Measurements from ENCODE around the gene RGS7. TPM values are rescaled to one million over a fixed set of nuclear protein-coding genes. Genes with fewer than 3 reads are reported as not detected.
"Not testable (repeated sequence)": the region's sequence is repeated elsewhere in the genome, so short reads cannot be mapped to it uniquely, and the experiment has no call there.

RGS7 gene
- total RNA-seq, 1 donor: under 0.01 TPM

DNA sequence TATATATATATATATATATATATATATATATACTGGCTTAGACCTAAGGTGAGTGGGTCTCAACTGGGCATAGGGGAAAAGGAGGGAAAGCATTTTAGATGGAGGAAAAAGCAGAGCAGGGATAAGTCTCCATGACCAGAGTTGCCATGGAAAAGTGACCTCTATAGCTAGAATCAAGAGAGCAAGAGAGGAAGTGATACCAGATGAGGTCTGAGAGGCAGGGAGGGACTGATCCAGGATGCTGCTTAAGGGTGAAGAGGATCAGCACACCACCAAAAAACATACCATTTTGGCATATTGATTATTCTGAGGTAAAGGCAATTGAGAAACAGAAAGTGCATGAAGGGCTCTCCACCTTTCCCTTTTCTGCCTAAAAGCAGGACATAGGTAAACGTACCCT, 267.9 kb downstream of the RGS7 start:
- not testable (repeated sequence) for H3K4me3 ChIP-seq (ENCODE audit: low read length); H3K27me3 ChIP-seq (ENCODE audit: insufficient read depth, low read length); H3K9me3 ChIP-seq (ENCODE audit: low read depth, low read length); H3K4me1 ChIP-seq (ENCODE audit: insufficient read depth, low read length)

DNA sequence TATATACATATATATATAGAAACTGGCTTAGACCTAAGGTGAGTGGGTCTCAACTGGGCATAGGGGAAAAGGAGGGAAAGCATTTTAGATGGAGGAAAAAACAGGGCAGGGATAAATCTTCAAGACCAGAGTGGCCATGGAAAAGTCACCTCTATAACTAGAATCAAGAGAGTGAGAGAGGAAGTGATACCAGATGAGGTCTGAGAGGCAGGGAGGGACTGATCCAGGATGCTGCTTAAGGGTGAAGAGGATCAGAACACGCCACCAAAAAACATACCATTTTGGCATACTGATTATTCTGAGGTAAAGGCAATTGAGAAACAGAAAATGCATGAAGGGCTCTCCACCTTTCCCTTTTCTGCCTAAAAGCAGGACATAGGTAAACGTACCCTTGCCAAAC, 268.9 kb downstream of the RGS7 start:
- not testable (repeated sequence) for H3K4me3 ChIP-seq (ENCODE audit: low read length); H3K9me3 ChIP-seq (ENCODE audit: low read depth, low read length); H3K4me1 ChIP-seq (ENCODE audit: insufficient read depth, low read length); H3K27me3 ChIP-seq (ENCODE audit: insufficient read depth, low read length)

DNA sequence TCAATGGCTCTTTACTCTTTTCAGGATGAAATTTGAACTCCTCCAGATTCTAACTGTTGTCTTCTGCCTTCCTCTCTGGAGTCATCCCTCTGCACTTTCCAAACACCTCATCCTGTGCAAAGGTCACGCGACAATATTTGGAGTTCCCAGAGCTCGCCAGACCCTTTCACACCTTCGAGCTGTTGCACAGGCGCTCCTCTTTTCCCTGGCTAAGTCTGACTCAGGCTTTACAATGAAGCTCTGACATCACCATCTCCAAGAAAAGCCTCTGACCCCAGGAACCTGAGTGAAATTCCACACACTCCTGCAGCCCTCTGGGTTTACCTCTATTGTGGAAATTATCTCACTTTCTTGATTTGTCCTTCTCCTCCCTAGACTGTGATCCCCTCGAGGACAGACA, 270.3 kb downstream of the RGS7 start:
- H3K4me1 ChIP-seq (ENCODE audit: insufficient read depth, low read length): no peaks in the 10 kb centered on the region
- no peaks in the 10 kb centered on the region for H3K9me3 ChIP-seq (ENCODE audit: low read depth, low read length)
- H3K4me3 ChIP-seq (ENCODE audit: low read length): no peak overlapping the region
- no peaks in the 10 kb centered on the region for H3K27me3 ChIP-seq (ENCODE audit: insufficient read depth, low read length)

DNA sequence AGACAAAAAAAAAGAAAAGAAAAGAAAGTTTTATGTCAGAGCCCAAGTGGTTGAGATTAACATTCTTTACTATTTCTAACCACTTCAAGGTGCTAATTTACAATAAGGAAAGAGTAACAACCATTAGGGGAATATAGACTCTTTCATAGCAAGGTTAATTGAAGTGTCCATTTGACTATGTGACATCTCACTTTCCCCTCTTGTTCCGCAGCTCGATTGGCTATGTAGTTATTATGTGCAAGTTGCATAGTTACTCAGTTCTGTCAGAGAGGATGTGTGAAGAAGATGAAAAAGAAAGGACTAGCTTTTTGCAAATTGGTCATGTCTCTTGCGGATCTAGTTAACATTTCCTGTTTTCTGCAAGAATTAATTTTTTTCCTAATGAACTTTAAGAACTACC, 273.7 kb downstream of the RGS7 start:
- Histone ChIP-seq H3K9me3 (ENCODE audit: low read depth, low read length) (no peaks in the 10 kb centered on the region), H3K4me1 (ENCODE audit: insufficient read depth, low read length) (no peaks in the 10 kb centered on the region), H3K4me3 (ENCODE audit: low read length) (no peak overlapping the region)

DNA sequence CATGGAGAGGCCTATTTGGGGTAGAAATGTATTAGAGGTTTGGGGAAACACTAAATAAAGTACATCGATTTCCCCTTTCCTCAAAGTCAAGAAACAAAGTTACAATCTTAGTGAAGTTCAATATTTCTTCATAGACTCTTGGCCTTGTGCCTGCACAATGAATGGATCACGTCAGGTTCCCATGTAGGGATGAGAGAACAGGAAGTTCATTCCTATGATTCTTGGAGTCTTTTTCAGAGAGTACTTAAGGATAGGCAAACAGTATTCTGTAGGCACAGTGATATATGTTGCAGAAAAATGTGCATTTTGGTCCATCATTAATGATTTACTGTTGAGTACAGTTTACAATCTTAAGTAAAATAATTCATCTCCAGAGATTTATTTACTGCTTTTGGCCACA, 275.5 kb downstream of the RGS7 start:
- no peaks in the 10 kb centered on the region for H3K27me3 ChIP-seq (ENCODE audit: insufficient read depth, low read length)
- no peaks in the 10 kb centered on the region for H3K9me3 ChIP-seq (ENCODE audit: low read depth, low read length)
- no peaks in the 10 kb centered on the region for H3K4me1 ChIP-seq (ENCODE audit: insufficient read depth, low read length)
- H3K4me3 ChIP-seq (ENCODE audit: low read length): no peak overlapping the region

More for the DNA sequence above, 273.7 kb downstream of the RGS7 start:
- no peaks in the 10 kb centered on the region for H3K27me3 ChIP-seq (ENCODE audit: insufficient read depth, low read length)

DNA sequence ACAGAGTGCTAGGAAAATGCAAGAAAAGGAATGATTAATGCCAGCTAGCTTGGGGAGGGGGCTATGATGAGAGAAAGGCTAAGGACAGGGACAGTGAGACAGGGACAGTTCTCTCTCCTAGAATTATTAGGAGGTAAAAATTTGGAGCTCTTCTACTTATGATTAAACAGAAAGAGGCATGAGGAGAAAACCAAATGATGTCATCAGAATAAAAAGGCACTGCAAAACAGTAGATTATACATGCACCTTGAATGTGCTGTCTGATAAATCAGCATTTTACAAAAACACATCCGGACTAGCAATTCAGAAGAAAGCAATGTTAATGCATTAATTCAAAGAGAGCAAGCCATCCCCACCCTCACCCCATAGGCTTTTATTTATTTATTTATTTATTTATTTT, 277.5 kb downstream of the RGS7 start:
- Histone ChIP-seq H3K4me3 (ENCODE audit: low read length) (no peak overlapping the region), H3K4me1 (ENCODE audit: insufficient read depth, low read length) (no peaks in the 10 kb centered on the region), H3K27me3 (ENCODE audit: insufficient read depth, low read length) (no peaks in the 10 kb centered on the region), H3K9me3 (ENCODE audit: low read depth, low read length) (no peaks in the 10 kb centered on the region)

DNA sequence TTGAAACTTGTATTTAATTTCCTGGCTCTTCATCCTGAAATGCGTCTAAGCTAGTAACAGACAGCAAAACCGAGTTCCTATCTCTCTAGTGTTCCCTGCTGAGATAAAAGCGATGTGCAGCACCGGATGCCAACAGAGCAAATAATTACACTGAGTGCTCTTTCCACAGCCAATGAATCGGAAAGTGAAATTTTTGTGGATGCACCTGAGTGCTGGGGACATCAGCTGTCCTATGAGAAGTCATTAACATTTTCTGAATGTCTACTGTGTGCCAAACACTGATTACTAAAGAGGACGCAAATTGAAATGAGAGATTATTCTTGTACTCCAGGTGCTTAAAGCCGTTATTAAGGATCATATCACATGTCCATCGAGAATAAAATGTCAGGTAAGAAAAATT, 278.0 kb downstream of the RGS7 start:
- Histone ChIP-seq H3K4me1 (ENCODE audit: insufficient read depth, low read length) (no peaks in the 10 kb centered on the region), H3K9me3 (ENCODE audit: low read depth, low read length) (no peaks in the 10 kb centered on the region), H3K27me3 (ENCODE audit: insufficient read depth, low read length) (no peaks in the 10 kb centered on the region), H3K4me3 (ENCODE audit: low read length) (no peak overlapping the region)

DNA sequence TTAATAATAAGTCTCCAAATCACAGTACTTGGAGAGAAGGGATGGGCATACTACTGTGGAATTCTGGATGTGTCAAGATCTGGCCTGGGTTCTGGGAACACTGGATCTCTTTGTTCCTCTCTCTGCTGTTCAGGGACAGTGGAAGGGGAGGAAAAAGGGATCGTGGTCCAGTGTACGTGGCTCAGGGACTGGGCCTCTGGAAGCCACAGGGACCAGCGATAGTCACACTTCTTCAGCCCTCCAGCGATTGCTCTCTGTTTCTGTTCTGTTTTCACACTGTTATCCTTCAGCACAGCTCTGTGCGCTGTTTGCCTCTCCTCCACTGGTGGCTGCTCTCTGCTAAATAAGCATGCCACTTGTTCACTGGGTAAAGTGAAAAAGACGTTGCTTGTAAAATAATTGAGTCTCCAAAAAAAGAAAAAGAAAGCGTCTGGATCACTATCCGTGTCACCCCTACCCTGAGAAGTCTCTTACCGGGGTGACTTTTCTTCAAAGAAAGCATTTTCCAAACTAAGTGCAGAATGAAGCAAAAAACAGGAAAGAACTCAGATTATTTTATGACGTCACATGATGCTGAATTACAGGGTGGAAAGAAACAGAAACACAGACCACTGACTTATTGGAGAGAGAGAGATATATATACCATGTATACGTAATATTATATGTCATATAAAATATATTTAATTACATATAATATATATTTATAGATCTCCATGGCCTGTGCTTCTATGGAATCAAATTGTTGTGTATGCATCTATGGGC, 279.4 kb downstream of the RGS7 start:
- Histone ChIP-seq H3K27me3 (ENCODE audit: insufficient read depth, low read length) (no peaks in the 10 kb centered on the region), H3K9me3 (ENCODE audit: low read depth, low read length) (no peaks in the 10 kb centered on the region), H3K4me1 (ENCODE audit: insufficient read depth, low read length) (no peaks in the 10 kb centered on the region), H3K4me3 (ENCODE audit: low read length) (no peak overlapping the region)

DNA sequence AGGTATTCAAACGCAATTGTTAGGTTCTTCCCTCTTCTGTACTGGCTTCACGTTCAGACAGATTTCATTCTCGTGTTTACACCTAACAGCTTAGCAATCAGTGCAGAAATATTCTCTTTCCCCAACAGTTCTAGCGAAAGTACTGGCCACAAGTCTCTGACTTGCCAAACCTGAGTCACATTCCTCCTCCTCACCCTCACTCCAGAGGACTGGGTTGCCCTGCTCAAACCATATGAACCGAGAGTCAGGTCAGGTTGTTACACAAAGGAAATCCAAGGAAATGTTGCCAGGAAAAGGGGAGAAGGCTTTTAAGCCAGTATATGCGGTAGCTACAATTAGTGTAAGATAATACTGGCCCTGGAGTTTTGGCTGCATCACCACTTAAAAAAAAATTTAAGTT, 282.5 kb downstream of the RGS7 start:
- Histone ChIP-seq H3K9me3 (ENCODE audit: low read depth, low read length) (no peaks in the 10 kb centered on the region), H3K4me3 (ENCODE audit: low read length) (no peak overlapping the region), H3K4me1 (ENCODE audit: insufficient read depth, low read length) (no peaks in the 10 kb centered on the region), H3K27me3 (ENCODE audit: insufficient read depth, low read length) (no peaks in the 10 kb centered on the region)

DNA sequence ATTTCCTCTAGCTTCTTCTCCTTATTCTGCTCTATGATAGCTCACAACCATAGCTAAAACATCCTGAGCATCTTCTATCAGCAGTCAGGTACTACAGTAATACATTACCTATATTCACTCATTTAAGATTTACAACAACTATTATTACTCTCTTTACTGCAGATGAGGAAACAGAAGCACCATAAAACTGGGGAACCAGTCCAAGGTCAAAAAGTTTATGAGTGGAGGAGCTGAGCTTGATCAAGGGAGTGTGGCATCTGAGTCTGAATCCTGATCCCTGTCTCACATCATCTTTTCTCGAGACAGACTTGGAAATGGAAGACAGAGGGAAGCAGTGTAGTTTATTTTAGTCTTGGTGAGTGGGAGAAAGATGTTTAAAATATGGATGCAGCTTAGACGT, 288.6 kb downstream of the RGS7 start:
- H3K27me3 ChIP-seq (ENCODE audit: insufficient read depth, low read length): no peaks in the 10 kb centered on the region
- H3K4me3 ChIP-seq (ENCODE audit: low read length): no peak overlapping the region
- no peaks in the 10 kb centered on the region for H3K9me3 ChIP-seq (ENCODE audit: low read depth, low read length)
- H3K4me1 ChIP-seq (ENCODE audit: insufficient read depth, low read length): no peaks in the 10 kb centered on the region

DNA sequence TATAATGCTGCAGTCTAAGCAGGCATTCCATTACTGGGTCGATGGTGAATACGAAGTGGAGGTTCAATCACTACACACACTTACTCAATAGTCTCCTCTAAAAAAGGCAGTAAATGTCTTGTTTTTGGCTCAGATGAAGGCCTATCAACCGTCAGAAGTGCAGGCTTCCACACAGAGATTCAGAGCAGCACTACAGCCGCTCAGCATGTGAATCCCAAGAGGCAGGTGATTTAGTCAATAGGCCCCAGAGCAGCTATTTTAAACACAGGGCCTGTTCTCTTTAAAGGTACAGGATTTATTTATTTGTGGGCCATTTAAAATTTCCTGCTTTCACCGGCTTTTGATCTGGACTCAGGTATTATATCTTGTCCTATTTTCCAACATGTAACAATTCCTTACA, 293.7 kb downstream of the RGS7 start:
- Histone ChIP-seq H3K9me3 (ENCODE audit: low read depth, low read length) (no peaks in the 10 kb centered on the region), H3K4me3 (ENCODE audit: low read length) (no peak overlapping the region)

DNA sequence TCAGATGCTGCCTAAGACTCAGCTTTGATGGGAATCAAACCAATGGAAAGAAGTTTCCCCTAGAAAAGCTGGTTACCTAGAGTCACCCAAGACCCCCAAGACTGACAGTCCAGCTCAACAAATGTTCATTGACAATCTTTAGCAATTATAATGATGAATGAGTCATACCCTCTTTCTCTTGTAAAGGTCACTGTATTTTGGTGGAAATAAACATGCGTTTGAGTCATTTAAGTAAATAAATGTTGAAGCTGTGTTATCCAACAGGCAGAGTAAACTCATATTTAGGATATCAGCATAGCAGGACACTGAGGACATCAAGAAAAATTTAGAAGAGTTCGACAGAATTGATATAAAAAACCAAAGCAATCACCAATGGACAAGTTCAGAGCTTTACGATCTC, 295.9 kb downstream of the RGS7 start:
- H3K4me3 ChIP-seq (ENCODE audit: low read length): no peak overlapping the region
- H3K4me1 ChIP-seq (ENCODE audit: insufficient read depth, low read length): no peaks in the 10 kb centered on the region
- no peaks in the 10 kb centered on the region for H3K9me3 ChIP-seq (ENCODE audit: low read depth, low read length)
- no peaks in the 10 kb centered on the region for H3K27me3 ChIP-seq (ENCODE audit: insufficient read depth, low read length)

More for the DNA sequence above, 293.7 kb downstream of the RGS7 start:
- no peaks in the 10 kb centered on the region for H3K27me3 ChIP-seq (ENCODE audit: insufficient read depth, low read length)
- H3K4me1 ChIP-seq (ENCODE audit: insufficient read depth, low read length): no peaks in the 10 kb centered on the region

DNA sequence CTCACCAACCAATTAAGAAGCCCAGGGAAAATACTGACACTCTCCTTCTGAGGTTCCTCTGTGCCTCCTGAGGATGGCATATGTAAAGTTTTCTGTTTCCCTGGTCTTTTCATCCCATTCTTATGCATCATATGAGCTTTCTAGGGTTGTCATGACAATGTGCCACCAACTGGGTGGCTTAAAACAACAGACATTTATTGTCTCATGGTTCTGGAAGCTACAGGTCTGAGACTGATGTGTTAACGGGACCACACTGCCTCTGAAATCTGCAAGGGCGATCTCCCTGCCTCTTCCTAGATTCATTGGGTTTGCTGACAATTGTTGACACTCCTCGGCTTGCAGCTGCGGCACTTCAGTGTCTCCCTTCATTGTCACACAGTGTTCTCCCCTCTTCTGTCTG, 308.4 kb downstream of the RGS7 start:
- no peaks in the 10 kb centered on the region for H3K9me3 ChIP-seq (ENCODE audit: low read depth, low read length)
- no peaks in the 10 kb centered on the region for H3K27me3 ChIP-seq (ENCODE audit: insufficient read depth, low read length)
- no peak overlapping the region for H3K4me3 ChIP-seq (ENCODE audit: low read length)
- H3K4me1 ChIP-seq (ENCODE audit: insufficient read depth, low read length): no peaks in the 10 kb centered on the region

DNA sequence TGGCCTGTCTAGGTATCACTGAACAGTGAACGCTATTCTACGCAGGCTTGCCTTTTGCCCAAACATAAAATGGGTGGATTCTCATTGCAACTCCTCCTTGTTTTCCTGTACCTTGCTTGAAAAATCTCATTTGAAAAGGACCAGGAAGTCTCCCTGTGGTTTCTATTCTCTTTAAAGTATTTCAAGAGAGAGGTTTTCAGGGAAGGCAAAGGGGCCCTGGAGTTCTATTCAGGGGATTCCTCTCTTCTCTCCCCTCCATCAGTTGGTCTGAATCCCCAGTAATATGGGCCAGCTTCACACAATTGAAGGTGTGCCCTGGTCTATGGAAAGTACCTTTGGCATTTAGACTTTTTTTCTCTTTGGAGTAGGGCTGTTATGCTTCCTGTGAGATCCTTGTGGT, 311.3 kb downstream of the RGS7 start:
- Histone ChIP-seq H3K4me3 (ENCODE audit: low read length) (no peak overlapping the region), H3K4me1 (ENCODE audit: insufficient read depth, low read length) (no peaks in the 10 kb centered on the region), H3K27me3 (ENCODE audit: insufficient read depth, low read length) (no peaks in the 10 kb centered on the region), H3K9me3 (ENCODE audit: low read depth, low read length) (no peaks in the 10 kb centered on the region)

DNA sequence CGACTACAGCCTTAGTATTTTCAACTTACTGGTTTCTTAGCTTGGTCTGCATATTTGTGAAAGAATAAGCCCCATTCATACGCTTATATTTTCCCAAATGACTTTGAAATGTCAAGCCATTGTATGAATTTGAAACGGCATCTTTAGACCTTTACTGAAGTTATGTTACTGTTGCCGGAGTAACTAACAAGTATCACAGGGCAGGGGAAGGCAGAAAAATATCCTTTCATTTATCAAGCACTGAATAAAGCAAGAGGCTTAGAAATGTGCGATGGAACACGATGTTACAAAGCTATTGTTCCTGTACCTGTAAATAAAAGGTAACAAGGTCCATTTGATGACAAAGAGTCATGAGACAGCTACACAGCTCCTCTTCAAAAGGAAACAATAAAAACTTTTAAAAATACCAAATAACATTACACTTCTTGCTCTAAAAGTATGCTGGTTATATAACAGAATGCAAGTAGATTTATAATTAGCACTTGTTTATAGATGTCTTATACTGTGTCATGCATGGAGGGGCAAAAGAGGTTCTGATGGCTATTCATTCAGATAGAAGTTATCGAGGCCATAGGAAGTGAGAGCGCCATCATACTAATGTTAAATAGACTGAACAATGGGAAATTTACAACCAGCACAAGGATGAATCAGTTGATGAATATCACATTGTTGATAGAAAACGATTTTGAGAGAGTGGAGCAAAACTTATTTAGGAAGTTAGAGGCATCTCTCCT, 322.6 kb downstream of the RGS7 start:
- Histone ChIP-seq H3K4me3 (ENCODE audit: low read length) (no peak overlapping the region), H3K9me3 (ENCODE audit: low read depth, low read length) (no peaks in the 10 kb centered on the region), H3K27me3 (ENCODE audit: insufficient read depth, low read length) (no peaks in the 10 kb centered on the region), H3K4me1 (ENCODE audit: insufficient read depth, low read length) (no peaks in the 10 kb centered on the region)

DNA sequence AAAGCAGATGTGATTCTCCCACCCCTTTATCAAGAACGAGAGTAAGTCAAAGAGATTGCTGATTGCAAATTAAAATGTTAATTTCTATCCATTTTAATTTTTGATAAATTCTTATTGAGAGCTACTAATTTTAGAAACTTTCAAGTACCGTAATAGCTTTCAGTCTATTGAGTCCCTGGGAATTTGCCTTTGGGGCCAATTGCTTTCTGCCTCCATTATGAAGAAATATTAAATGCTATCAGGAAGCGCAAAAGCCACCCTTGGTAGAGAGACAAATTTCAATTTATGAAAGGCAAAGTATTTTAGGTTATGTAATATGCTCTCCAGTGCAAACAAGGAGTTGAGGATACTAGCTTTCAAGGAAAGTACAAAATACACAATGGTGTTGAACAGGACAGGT, 332.2 kb downstream of the RGS7 start:
- Histone ChIP-seq H3K9me3 (ENCODE audit: low read depth, low read length) (no peaks in the 10 kb centered on the region), H3K4me1 (ENCODE audit: insufficient read depth, low read length) (no peaks in the 10 kb centered on the region), H3K4me3 (ENCODE audit: low read length) (no peak overlapping the region), H3K27me3 (ENCODE audit: insufficient read depth, low read length) (no peaks in the 10 kb centered on the region)

Data from mononuclear cell (primary cell).